Heart left ventricle (tissue), 13 donors: ENCODE data around the gene DYNLT2.

ENCODE experiments used
- CTCF ChIP-seq, 12 donors: fragments of 200-600 bp; sonication (generic) in 4 of 12; IDR thresholded peaks; one replicate each; pipeline versions ENCODE4 v1.5.0 to v1.8.0; 2018 to 2022; ENCODE audit warnings: antibody characterized with exemption in 12 of 12, mild to moderate bottlenecking in 5 of 12
- POLR2A ChIP-seq, 2 donors: fragments of 450-650 bp; IDR thresholded peaks; one replicate each; pipeline ENCODE4 v1.6.1; 2017; ENCODE audit warnings: antibody characterized with exemption in 2 of 2, mild to moderate bottlenecking in 2 of 2, moderate library complexity in 2 of 2
- donor health status: ischemic (EF 13 %, LVEDD 7.1; RV severe dilation, severe dysfunction).
- donor health status: DM: no; HTN: yes; CAD: no.
- donor health status: DM: no; HTN: no; CAD: no.
- donor health status: ischemic (EF 25% LVEDD 6.9; RV normal size, moderate dysfunction).
- donor health status: ischemic (EF 25% LVEDD 5.7; RV mildly dilated, moderate dysfunction).
- donor health status: ischemic (EF 35%, LVEDD 5.7; RV mildly dilated, moderate dysfunction).
- donor health status: nonischemic (EF 11% LVEDD 7.7; RV severe dilation, severe dysfunction).
- donor health status: DM: yes; HTN: yes; CAD: no.
- donor health status: PGD.
- donor health status: ischemic (EF 29% LVEDD 5.4; RV normal size, mild dysfunction).
- donor health status: nonischemic (EF 23%, LVEDD 6.1; RV moderate dilation, normal function).

GRCh38 chr6:169800668-169801395 lies 49.5 kb upstream of the DYNLT2 start:
- TF ChIP-seq CTCF (IDR thresholded peaks at IDR 0.05): no peak
- no peak for TF ChIP-seq POLR2A (IDR thresholded peaks at IDR 0.05)
